Measurements from ENCODE around the gene ZNF629. TPM values are rescaled to one million over a fixed set of nuclear protein-coding genes. Genes with fewer than 3 reads are reported as not detected.
A peak's percentile ranks its signal among the peaks of the same experiment; 100 is the strongest.

Gene ZNF629
- total and polyA plus RNA-seq, 2 experiments from 2014 or later: 5.0 to 12.2 TPM

- 62 to 63% methylated on average over 8 of the region's 8 CpGs for WGBS, 2 experiments (ENCODE audit: low coverage in 1 of 2, low lambda C conversion rate in 2 of 2, missing lambda C conversion rate in 2 of 2)
- Histone ChIP-seq H3K4me3 (no peak overlapping the region), H3K79me2 (ENCODE audit: insufficient read depth) (no peaks in the 10 kb centered on the region), H3K4me2 (ENCODE audit: unreplicated experiment) (no peak overlapping the region), H3K27ac (no peak overlapping the region), H3K9me3 (ENCODE audit: low read depth) (no peaks in the 10 kb centered on the region), H2AFZ (no peak overlapping the region), H3F3A (ENCODE audit: insufficient read depth) (no peaks in the 10 kb centered on the region), H4K20me1 (ENCODE audit: insufficient read depth) (no peaks in the 10 kb centered on the region), H3K27me3 (replicated peaks; ENCODE audit: insufficient read depth) (no peaks in the 10 kb centered on the region), H3K9ac (no peak overlapping the region), H3K4me1 (ENCODE audit: insufficient read depth) (no peaks in the 10 kb centered on the region), H3K36me3 (ENCODE audit: low read depth) (no peaks in the 10 kb centered on the region), H3K9me2 (ENCODE audit: insufficient read depth) (no peaks in the 10 kb centered on the region)
- in situ Hi-C loops (cut with MboI): no loop called here
- TF ChIP-seq EZH2phosphoT487 (IDR thresholded peaks at IDR 0.05; ENCODE audit: insufficient read depth, low read depth) (no peak), EZH2 (IDR thresholded peaks at IDR 0.05; ENCODE audit: insufficient read depth, poor library complexity, severe bottlenecking) (no peak)
- no peak for DNase-seq
Observed at GRCh38 chr16:30797670-30798309, 10.8 kb upstream of the ZNF629 start.

DNA sequence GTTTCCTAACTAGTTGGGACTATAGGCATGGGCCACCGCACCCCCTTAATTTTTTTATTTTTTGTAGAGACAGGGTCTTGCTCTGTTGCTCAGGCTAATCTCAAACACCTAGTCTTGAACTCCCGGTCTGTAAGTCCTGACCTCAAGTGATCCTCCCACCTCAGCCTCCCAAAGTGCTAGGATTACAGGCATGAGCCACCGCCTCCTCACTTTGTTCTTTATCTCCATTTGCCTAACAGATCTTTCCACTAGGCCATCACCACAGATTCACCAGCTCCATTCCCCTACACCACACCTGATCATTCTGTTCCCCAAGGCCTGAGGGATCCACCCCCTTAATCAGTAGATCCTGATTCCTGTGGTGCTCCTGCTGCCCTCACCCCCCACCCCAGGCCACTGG lies 7.6 kb upstream of the ZNF629 start:
- DNase-seq: no peak
- H3K27ac ChIP-seq: no peak overlapping the region
- H3K4me2 ChIP-seq (ENCODE audit: unreplicated experiment): no peak overlapping the region
- in situ Hi-C loops (cut with MboI): no loop called here
- H4K20me1 ChIP-seq (ENCODE audit: insufficient read depth): no peaks in the 10 kb centered on the region
- H3K79me2 ChIP-seq (ENCODE audit: insufficient read depth): no peaks in the 10 kb centered on the region
- TF ChIP-seq EZH2 (IDR thresholded peaks at IDR 0.05; ENCODE audit: insufficient read depth, poor library complexity, severe bottlenecking) (no peak), EZH2phosphoT487 (IDR thresholded peaks at IDR 0.05; ENCODE audit: insufficient read depth, low read depth) (no peak)
- H3K9ac ChIP-seq: no peak overlapping the region
- H3K4me3 ChIP-seq: no peak overlapping the region
- H3K9me2 ChIP-seq (ENCODE audit: insufficient read depth): no peaks in the 10 kb centered on the region
- H3F3A ChIP-seq (ENCODE audit: insufficient read depth): no peaks in the 10 kb centered on the region
- H3K27me3 ChIP-seq (replicated peaks; ENCODE audit: insufficient read depth): no peaks in the 10 kb centered on the region
- no peaks in the 10 kb centered on the region for H3K9me3 ChIP-seq (ENCODE audit: low read depth)
- WGBS, 2 experiments (ENCODE audit: low coverage in 1 of 2, low lambda C conversion rate in 2 of 2, missing lambda C conversion rate in 2 of 2): 88% methylated on average over 3 of the region's 3 CpGs
- H2AFZ ChIP-seq: no peak overlapping the region
- no peaks in the 10 kb centered on the region for H3K4me1 ChIP-seq (ENCODE audit: insufficient read depth)
- H3K36me3 ChIP-seq (ENCODE audit: low read depth): no peaks in the 10 kb centered on the region

DNA sequence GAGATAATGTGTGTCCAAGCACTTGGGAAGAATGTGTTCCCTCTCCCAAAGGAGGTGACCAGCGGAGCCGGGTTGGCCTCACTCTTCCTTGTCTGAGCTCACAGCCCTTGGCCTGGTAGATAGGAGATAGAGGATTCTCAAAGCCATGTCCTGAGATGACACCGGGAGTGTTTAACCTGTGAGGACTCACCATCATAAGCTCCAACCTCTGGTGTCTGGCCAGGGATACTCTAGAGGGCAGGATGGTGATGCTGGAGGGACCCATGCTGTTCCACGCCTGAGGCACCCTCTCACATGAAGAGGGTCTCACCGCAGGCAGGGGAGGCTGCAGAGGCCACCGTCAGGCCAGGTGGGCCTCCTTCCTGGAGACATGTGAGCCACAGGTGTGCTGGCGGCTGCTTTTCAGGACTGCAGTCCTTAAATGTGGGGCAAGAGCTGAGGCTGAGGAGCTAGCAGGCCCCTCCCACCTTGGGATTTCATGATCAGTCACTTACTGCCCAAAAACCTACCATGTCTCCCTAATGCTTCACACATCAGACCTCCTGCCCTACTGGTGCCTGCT lies 6.6 kb upstream of the ZNF629 start:
- no peaks in the 10 kb centered on the region for H3K9me3 ChIP-seq (ENCODE audit: low read depth)
- WGBS, 2 experiments (ENCODE audit: low coverage in 1 of 2, low lambda C conversion rate in 2 of 2, missing lambda C conversion rate in 2 of 2): 66 to 69% methylated on average over 7 of the region's 7 CpGs
- no peaks in the 10 kb centered on the region for H3K4me1 ChIP-seq (ENCODE audit: insufficient read depth)
- no peaks in the 10 kb centered on the region for H3F3A ChIP-seq (ENCODE audit: insufficient read depth)
- H3K36me3 ChIP-seq (ENCODE audit: low read depth): no peaks in the 10 kb centered on the region
- no peaks in the 10 kb centered on the region for H3K27me3 ChIP-seq (replicated peaks; ENCODE audit: insufficient read depth)
- no peak for DNase-seq
- no peak overlapping the region for H3K4me3 ChIP-seq
- H3K9ac ChIP-seq: no peak overlapping the region
- no peak overlapping the region for H2AFZ ChIP-seq
- no peaks in the 10 kb centered on the region for H4K20me1 ChIP-seq (ENCODE audit: insufficient read depth)
- no peaks in the 10 kb centered on the region for H3K9me2 ChIP-seq (ENCODE audit: insufficient read depth)
- in situ Hi-C loops (cut with MboI): no loop called here
- H3K79me2 ChIP-seq (ENCODE audit: insufficient read depth): no peaks in the 10 kb centered on the region
- TF ChIP-seq EZH2 (IDR thresholded peaks at IDR 0.05; ENCODE audit: insufficient read depth, poor library complexity, severe bottlenecking) (no peak), EZH2phosphoT487 (IDR thresholded peaks at IDR 0.05; ENCODE audit: insufficient read depth, low read depth) (no peak)
- H3K4me2 ChIP-seq (ENCODE audit: unreplicated experiment): no peak overlapping the region
- H3K27ac ChIP-seq: no peak overlapping the region

DNA sequence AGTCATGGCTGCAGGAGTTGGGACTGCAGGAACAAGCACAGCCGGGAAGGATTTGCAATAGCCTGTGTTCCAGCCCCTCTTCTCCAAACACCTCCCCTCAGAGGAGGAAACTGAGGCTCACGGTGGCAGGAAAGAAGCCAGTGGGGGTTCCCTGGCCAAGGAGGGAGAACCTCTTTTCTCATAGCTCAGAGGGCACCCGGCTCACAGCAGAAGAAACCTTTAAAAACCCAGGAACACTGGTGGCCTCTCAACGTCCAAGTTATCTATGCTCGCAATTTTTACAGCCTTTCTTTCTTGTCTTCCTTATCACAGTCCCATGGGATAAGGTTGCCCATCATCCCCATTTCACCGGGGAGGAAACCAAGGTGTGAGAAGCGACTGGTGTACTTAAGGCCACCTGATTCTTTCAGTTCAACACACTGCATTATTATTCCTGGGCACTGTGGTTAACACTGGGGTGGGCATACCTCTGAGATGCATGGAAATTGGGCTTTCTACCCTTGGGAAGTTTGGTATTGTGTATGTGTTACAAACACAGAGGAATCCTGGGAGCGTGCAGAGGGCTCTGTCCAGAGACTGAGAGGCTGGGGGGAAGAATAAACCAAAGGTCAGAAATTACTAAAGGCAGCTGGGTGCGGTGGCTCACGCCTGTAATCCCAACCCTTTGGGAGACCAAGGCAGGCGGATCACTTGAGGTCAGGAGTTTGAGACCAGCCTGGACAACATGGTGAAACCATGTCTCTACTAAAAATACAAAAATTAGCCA lies 791 bp upstream of the ZNF629 start:
- H3K9me2 ChIP-seq (ENCODE audit: insufficient read depth): no peaks in the 10 kb centered on the region
- H3K4me3 ChIP-seq: peak overlapping the region; percentile 90
- no peaks in the 10 kb centered on the region for H3K9me3 ChIP-seq (ENCODE audit: low read depth)
- H3K4me2 ChIP-seq (ENCODE audit: unreplicated experiment): peak overlapping the region; percentile 84
- H3K27ac ChIP-seq: peak overlapping the region; percentile 52
- no peaks in the 10 kb centered on the region for H3K27me3 ChIP-seq (replicated peaks; ENCODE audit: insufficient read depth)
- no peaks in the 10 kb centered on the region for H3K36me3 ChIP-seq (ENCODE audit: low read depth)
- in situ Hi-C loops (cut with MboI): no loop called here
- peak overlapping the region; percentile 100 for H2AFZ ChIP-seq
- no peaks in the 10 kb centered on the region; the same call in 1 of the 2 replicates for H3K4me1 ChIP-seq (ENCODE audit: insufficient read depth)
- H3K9ac ChIP-seq: peak overlapping the region; percentile 93
- 29 to 34% methylated on average over 11 of the region's 11 CpGs for WGBS, 2 experiments (ENCODE audit: low coverage in 1 of 2, low lambda C conversion rate in 2 of 2, missing lambda C conversion rate in 2 of 2)
- no peaks in the 10 kb centered on the region for H4K20me1 ChIP-seq (ENCODE audit: insufficient read depth)
- no peak for TF ChIP-seq EZH2phosphoT487 (IDR thresholded peaks at IDR 0.05; ENCODE audit: insufficient read depth, low read depth)
- no peak for TF ChIP-seq EZH2 (IDR thresholded peaks at IDR 0.05; ENCODE audit: insufficient read depth, poor library complexity, severe bottlenecking)
- H3K79me2 ChIP-seq (ENCODE audit: insufficient read depth): peaks cover 32% of the 10 kb centered on the region
- DNase-seq: peak; percentile 14
- no peaks in the 10 kb centered on the region for H3F3A ChIP-seq (ENCODE audit: insufficient read depth)
